Measurements from ENCODE around the gene CNGA4. TPM values are rescaled to one million over a fixed set of nuclear protein-coding genes. Genes with fewer than 3 reads are reported as not detected.

Gene CNGA4
- polyA plus RNA-seq, 1 donor from 2014 or later = not detected

DNA sequence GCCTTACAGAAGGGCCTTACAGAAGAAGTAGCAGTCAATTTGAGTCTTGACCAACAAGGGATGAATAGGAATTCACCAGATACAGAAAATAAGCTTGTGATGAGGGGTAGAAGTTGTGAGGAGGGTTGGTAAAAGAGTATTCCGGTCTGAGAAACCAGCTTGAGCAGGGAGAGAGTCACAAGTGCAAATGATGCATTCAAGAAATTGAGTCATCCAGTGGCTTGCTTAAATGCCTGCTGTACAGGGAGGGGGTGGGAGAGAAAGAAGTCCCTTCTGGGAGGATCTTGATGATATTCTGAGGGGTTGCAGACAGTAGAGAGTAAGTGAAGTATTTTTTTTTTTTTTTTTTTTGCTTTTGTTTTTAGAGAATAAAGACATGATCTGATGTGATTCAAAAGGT lies 29.9 kb downstream of the CNGA4 start:
- no peak overlapping the region for H2AFZ ChIP-seq (ENCODE audit: low read depth, low read length)
- H3K9me2 ChIP-seq (ENCODE audit: insufficient read depth, low read length) = no peaks in the 10 kb centered on the region
- no peaks in the 10 kb centered on the region for H3K9me3 ChIP-seq (ENCODE audit: low read length)
- no peaks in the 10 kb centered on the region for H3K79me2 ChIP-seq (replicated peaks; ENCODE audit: insufficient read depth, low read length)
- H3K27me3 ChIP-seq (ENCODE audit: insufficient read depth, low read depth, low read length) = no peaks in the 10 kb centered on the region
- no peaks in the 10 kb centered on the region for H3K36me3 ChIP-seq (ENCODE audit: insufficient read depth, low read length)
- no peaks in the 10 kb centered on the region for H4K20me1 ChIP-seq (ENCODE audit: insufficient read depth)
- H3F3A ChIP-seq (ENCODE audit: insufficient read depth, low read length, poor library complexity, severe bottlenecking) = no peaks in the 10 kb centered on the region
- H3K4me2 ChIP-seq (ENCODE audit: low read length) = no peak overlapping the region
- no peak overlapping the region for H3K4me3 ChIP-seq (ENCODE audit: low read length)
- no peak overlapping the region for H3K27ac ChIP-seq (ENCODE audit: low read length)
- H3K9ac ChIP-seq (ENCODE audit: low read length) = no peak overlapping the region
- TF ChIP-seq SMC3 (conservative IDR thresholded peaks at IDR 0.05; ENCODE audit: poor library complexity) (no peak), RAD21 (conservative IDR thresholded peaks at IDR 0.05) (no peak), EZH2 (IDR thresholded peaks at IDR 0.05; ENCODE audit: borderline replicate concordance, insufficient read depth, low read length, poor library complexity, severe bottlenecking) (no peak), POLR2AphosphoS5 (IDR thresholded peaks at IDR 0.05) (no peak), TAF1 (IDR thresholded peaks at IDR 0.05; ENCODE audit: low read depth) (no peak), EP300 (conservative IDR thresholded peaks at IDR 0.05; ENCODE audit: poor library complexity, severe bottlenecking) (no peak)
- TF ChIP-seq, protein P1, sequence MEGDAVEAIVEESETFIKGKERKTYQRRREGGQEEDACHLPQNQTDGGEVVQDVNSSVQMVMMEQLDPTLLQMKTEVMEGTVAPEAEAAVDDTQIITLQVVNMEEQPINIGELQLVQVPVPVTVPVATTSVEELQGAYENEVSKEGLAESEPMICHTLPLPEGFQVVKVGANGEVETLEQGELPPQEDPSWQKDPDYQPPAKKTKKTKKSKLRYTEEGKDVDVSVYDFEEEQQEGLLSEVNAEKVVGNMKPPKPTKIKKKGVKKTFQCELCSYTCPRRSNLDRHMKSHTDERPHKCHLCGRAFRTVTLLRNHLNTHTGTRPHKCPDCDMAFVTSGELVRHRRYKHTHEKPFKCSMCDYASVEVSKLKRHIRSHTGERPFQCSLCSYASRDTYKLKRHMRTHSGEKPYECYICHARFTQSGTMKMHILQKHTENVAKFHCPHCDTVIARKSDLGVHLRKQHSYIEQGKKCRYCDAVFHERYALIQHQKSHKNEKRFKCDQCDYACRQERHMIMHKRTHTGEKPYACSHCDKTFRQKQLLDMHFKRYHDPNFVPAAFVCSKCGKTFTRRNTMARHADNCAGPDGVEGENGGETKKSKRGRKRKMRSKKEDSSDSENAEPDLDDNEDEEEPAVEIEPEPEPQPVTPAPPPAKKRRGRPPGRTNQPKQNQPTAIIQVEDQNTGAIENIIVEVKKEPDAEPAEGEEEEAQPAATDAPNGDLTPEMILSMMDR (IDR thresholded peaks at IDR 0.05; ENCODE audit: poor library complexity, severe bottlenecking) = no peak

DNA sequence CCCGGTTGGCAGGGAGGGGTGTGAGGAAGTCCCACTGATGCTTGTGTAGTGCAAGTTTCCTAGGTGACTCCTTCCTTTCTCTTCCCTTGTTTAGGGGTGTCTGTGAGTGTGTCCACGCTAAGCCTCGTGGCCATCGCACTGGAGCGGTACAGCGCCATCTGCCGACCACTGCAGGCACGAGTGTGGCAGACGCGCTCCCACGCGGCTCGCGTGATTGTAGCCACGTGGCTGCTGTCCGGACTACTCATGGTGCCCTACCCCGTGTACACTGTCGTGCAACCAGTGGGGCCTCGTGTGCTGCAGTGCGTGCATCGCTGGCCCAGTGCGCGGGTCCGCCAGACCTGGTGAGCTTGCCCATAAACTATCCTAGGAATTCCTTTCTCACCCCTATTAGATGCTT lies 31.1 kb downstream of the CNGA4 start:
- TF ChIP-seq EZH2 (IDR thresholded peaks at IDR 0.05; ENCODE audit: borderline replicate concordance, insufficient read depth, low read length, poor library complexity, severe bottlenecking) (no peak), MXI1 (conservative IDR thresholded peaks at IDR 0.05; ENCODE audit: poor library complexity, severe bottlenecking) (no peak), EP300 (conservative IDR thresholded peaks at IDR 0.05; ENCODE audit: poor library complexity, severe bottlenecking) (no peak), SMC3 (conservative IDR thresholded peaks at IDR 0.05; ENCODE audit: poor library complexity) (no peak), RAD21 (conservative IDR thresholded peaks at IDR 0.05) (no peak), POLR2AphosphoS5 (IDR thresholded peaks at IDR 0.05) (no peak), TAF1 (IDR thresholded peaks at IDR 0.05; ENCODE audit: low read depth) (no peak)
- TF ChIP-seq, protein P1 (IDR thresholded peaks at IDR 0.05; ENCODE audit: poor library complexity, severe bottlenecking) = no peak
- TF ChIP-seq, protein P2, sequence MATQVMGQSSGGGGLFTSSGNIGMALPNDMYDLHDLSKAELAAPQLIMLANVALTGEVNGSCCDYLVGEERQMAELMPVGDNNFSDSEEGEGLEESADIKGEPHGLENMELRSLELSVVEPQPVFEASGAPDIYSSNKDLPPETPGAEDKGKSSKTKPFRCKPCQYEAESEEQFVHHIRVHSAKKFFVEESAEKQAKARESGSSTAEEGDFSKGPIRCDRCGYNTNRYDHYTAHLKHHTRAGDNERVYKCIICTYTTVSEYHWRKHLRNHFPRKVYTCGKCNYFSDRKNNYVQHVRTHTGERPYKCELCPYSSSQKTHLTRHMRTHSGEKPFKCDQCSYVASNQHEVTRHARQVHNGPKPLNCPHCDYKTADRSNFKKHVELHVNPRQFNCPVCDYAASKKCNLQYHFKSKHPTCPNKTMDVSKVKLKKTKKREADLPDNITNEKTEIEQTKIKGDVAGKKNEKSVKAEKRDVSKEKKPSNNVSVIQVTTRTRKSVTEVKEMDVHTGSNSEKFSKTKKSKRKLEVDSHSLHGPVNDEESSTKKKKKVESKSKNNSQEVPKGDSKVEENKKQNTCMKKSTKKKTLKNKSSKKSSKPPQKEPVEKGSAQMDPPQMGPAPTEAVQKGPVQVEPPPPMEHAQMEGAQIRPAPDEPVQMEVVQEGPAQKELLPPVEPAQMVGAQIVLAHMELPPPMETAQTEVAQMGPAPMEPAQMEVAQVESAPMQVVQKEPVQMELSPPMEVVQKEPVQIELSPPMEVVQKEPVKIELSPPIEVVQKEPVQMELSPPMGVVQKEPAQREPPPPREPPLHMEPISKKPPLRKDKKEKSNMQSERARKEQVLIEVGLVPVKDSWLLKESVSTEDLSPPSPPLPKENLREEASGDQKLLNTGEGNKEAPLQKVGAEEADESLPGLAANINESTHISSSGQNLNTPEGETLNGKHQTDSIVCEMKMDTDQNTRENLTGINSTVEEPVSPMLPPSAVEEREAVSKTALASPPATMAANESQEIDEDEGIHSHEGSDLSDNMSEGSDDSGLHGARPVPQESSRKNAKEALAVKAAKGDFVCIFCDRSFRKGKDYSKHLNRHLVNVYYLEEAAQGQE (IDR thresholded peaks at IDR 0.05; ENCODE audit: borderline replicate concordance) = no peak

More for the DNA sequence above, 31.1 kb downstream of the CNGA4 start:
- Histone ChIP-seq H3K4me3 (ENCODE audit: low read length) (no peak overlapping the region), H3F3A (ENCODE audit: insufficient read depth, low read length, poor library complexity, severe bottlenecking) (no peaks in the 10 kb centered on the region), H3K36me3 (ENCODE audit: insufficient read depth, low read length) (no peaks in the 10 kb centered on the region), H3K9ac (ENCODE audit: low read length) (no peak overlapping the region), H4K20me1 (ENCODE audit: insufficient read depth) (no peaks in the 10 kb centered on the region), H3K4me2 (ENCODE audit: low read length) (no peak overlapping the region), H3K27me3 (ENCODE audit: insufficient read depth, low read depth, low read length) (no peaks in the 10 kb centered on the region), H3K9me3 (ENCODE audit: low read length) (no peaks in the 10 kb centered on the region), H2AFZ (ENCODE audit: low read depth, low read length) (no peak overlapping the region), H3K9me2 (ENCODE audit: insufficient read depth, low read length) (no peaks in the 10 kb centered on the region), H3K79me2 (replicated peaks; ENCODE audit: insufficient read depth, low read length) (no peaks in the 10 kb centered on the region), H3K27ac (ENCODE audit: low read length) (no peak overlapping the region)
